WERI-Rb-1 (cell line): ENCODE measurements around the gene TMEM131L.

Experiments
- DNase-seq: peaks from one replicate; pipeline ENCODE4 v3.0.0-alpha.2; 2020
- H3K27ac ChIP-seq: fragments of 250-450 bp; sonication (Bioruptor Pico); 2 replicates; pipeline ENCODE4 v1.5.1; 2020; ENCODE audit warnings: mild to moderate bottlenecking, moderate library complexity
- H3K27me3 ChIP-seq: fragments of 250-450 bp; sonication (Bioruptor Pico); 2 replicates; pipeline ENCODE4 v1.5.1; 2021; ENCODE audit warnings: mild to moderate bottlenecking, low read depth, moderate library complexity; ENCODE audit not compliant: insufficient read depth, severe bottlenecking
- H3K36me3 ChIP-seq: fragments of 250-450 bp; sonication (Bioruptor Pico); 2 replicates; pipeline ENCODE4 v1.5.1; 2020; ENCODE audit warnings: mild to moderate bottlenecking, moderate library complexity
- H3K4me3 ChIP-seq: 2 replicates; pipeline ENCODE4 v1.5.1; 2011; ENCODE audit warnings: low read depth, mild to moderate bottlenecking, control low read depth, low read length
- H3K9me3 ChIP-seq: fragments of 250-450 bp; sonication (Bioruptor Pico); 2 replicates; pipeline ENCODE4 v1.5.1; 2021; ENCODE audit warnings: mild to moderate bottlenecking, moderate library complexity; ENCODE audit not compliant: severe bottlenecking
- TF ChIP-seq, protein P1 (sequence below): IDR thresholded peaks from 2 replicates; pipeline ENCODE4 v1.5.1; 2011; ENCODE audit warnings: low read depth, mild to moderate bottlenecking, control low read depth, inconsistent platforms, low read length

The TMEM131L gene

DNA sequence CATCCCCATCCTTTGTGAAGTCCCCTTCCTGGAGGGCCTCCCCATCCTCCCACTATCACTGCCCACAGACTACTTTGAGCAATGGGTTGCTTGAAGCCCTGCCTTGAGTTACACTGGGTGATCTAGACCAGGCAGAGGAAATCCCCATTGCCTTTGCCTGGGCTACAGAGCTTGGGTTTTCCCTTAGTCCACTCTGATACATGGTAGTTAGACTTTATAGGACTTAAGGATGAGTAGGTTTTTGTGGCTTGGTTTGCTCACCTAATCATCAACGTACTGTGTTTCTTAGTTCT, 56.6 kb downstream of the TMEM131L start:
- H3K27me3 ChIP-seq: no peaks in the 10 kb centered on the region
- no peak for DNase-seq
- H3K9me3 ChIP-seq: no peaks in the 10 kb centered on the region
- TF ChIP-seq, protein P1, sequence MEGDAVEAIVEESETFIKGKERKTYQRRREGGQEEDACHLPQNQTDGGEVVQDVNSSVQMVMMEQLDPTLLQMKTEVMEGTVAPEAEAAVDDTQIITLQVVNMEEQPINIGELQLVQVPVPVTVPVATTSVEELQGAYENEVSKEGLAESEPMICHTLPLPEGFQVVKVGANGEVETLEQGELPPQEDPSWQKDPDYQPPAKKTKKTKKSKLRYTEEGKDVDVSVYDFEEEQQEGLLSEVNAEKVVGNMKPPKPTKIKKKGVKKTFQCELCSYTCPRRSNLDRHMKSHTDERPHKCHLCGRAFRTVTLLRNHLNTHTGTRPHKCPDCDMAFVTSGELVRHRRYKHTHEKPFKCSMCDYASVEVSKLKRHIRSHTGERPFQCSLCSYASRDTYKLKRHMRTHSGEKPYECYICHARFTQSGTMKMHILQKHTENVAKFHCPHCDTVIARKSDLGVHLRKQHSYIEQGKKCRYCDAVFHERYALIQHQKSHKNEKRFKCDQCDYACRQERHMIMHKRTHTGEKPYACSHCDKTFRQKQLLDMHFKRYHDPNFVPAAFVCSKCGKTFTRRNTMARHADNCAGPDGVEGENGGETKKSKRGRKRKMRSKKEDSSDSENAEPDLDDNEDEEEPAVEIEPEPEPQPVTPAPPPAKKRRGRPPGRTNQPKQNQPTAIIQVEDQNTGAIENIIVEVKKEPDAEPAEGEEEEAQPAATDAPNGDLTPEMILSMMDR: no peak
- no peaks in the 10 kb centered on the region for H3K36me3 ChIP-seq
- no peak overlapping the region for H3K27ac ChIP-seq
- H3K4me3 ChIP-seq: no peak overlapping the region

DNA sequence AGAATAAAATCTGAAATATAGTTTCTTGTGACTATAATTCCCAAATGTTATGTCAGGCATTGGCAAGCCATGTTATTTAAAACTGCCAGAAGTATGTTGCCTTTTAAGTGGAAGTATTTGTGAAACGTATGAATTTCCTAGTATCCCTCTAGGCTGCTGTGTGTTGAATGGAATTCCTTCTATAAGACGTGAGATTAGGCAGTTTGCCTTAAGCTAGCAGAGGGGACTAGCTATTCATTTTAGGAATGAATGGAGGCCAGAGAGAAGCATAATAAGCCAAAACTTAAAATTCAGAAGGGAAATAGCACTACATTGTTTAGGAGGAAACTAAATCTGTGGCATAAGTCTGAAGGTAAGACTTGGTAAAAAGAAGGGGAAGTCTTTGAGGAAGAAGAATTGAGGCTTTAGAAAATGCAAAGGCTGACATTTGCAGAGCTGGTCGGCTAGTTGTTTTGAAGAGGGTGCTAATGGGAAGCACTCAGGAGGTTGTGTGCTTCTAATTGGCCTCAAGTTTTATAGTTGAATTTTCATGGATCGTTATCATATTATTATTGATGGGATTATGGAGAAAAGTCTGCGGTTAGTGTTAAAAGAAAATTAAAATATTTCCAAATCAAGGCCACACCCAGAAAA, 57.1 kb downstream of the TMEM131L start:
- H3K36me3 ChIP-seq: no peaks in the 10 kb centered on the region
- no peak overlapping the region for H3K4me3 ChIP-seq
- TF ChIP-seq, protein P1: no peak
- no peaks in the 10 kb centered on the region for H3K9me3 ChIP-seq
- DNase-seq: no peak
- H3K27ac ChIP-seq: no peak overlapping the region
- no peaks in the 10 kb centered on the region for H3K27me3 ChIP-seq

DNA sequence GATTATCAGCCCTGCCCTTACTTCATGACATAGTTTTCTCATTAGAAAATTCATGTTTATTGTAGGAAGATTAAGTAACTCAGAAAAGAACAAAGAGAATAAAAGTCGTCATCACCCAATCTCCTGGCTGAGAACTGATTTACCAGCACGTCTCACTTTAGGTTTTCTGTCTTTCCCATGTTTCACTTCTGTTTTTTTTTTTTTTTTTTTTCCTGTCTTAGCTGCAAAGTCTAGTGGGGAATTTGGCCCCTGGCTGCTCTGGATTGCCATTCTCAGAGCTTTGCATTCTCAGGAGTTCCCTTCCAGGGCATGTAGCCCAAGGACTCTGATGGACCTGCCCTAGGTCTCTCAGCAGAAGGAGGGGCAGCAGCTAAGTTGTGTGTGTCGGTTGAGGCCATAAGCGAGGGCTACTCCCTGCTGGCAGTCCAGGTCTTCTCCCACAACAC, 57.8 kb downstream of the TMEM131L start:
- TF ChIP-seq, protein P1: no peak
- Histone ChIP-seq H3K27ac (no peak overlapping the region), H3K36me3 (no peaks in the 10 kb centered on the region)

DNA sequence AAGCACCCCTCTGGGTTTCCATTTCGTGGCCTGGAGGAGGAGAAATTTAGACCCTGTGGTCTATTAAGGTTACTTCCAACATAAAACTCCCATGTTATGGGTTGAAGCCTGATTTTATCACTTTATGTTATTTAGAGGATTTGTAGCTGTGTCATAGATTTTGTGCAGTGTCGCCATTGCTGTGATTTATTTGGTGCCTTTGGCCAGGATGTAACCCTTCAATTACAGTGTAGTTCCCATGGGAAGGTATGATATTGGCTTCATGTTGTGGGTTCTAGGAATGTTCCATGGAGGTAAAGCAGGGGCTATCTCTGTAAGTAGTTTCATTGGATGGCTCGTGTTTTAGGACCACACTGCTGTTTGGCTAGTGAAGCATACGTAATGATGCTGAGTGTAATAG, 58.5 kb downstream of the TMEM131L start:
- no peaks in the 10 kb centered on the region for H3K27me3 ChIP-seq
- H3K4me3 ChIP-seq: no peak overlapping the region
- DNase-seq: no peak
- no peaks in the 10 kb centered on the region for H3K9me3 ChIP-seq
- TF ChIP-seq, protein P1: no peak
- H3K27ac ChIP-seq: no peak overlapping the region
- no peaks in the 10 kb centered on the region for H3K36me3 ChIP-seq

More for the DNA sequence above, 57.8 kb downstream of the TMEM131L start:
- DNase-seq: no peak
- Histone ChIP-seq H3K27me3 (no peaks in the 10 kb centered on the region), H3K4me3 (no peak overlapping the region), H3K9me3 (no peaks in the 10 kb centered on the region)

DNA sequence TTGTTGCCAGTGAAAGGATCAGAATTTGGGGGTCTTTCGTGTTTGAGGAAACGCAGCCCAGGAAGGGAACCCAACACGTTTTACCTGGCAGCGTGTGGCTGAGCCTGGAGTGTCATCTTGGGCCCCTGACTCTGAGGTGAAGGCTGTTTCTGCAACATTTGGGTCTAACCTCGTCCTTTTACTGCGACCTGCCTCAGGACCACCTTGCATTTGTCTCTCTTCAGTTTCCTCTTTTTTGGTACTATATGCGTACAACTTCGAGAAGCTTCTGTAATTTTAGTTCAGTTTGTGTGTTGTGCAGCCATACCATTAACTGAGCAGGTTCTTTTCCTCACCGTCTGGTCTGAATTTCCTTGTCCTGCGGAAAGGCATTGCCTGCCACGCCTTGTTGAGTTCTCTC, 61.5 kb downstream of the TMEM131L start:
- TF ChIP-seq, protein P1: no peak
- no peak for DNase-seq
- Histone ChIP-seq H3K9me3 (no peaks in the 10 kb centered on the region), H3K4me3 (no peak overlapping the region), H3K27ac (no peak overlapping the region), H3K36me3 (no peaks in the 10 kb centered on the region), H3K27me3 (no peaks in the 10 kb centered on the region)

DNA sequence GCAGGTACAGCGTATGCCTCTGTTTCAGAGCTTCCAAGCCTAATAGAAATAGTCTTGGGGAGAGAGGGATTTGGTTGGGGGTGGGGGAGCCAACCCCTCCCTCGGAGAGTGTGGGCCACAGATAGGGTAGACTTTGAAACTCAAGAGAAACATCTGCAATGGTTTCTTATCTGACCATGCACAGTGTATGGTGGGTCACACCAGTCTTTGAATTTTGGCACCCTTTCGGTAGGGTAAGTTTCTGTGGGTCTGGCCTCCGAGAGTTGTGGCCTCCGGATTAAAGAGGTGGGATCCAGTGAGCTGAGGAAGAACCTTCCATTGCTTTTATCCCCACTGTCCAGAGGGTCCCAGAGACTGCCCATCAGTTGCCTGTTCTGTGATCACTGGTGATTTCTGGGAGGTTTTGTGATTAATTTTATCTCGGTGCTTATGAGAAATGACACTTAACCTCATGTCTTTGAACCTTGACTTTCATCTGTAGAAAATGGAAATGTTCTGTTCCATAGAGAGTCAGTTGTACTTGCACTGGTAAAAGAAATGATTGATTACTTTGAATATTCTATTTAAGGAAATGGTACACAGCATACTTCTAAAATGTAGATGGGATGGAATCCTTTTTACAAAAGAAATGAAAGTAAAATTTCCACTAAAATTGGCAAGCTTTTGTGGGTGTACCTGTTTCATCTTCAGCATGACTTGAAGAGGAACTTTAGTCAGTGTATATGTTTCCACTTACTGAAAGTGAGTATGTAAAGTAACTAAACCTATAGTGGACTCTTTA, 62.7 kb downstream of the TMEM131L start:
- no peaks in the 10 kb centered on the region for H3K9me3 ChIP-seq
- H3K36me3 ChIP-seq: no peaks in the 10 kb centered on the region
- no peak overlapping the region for H3K27ac ChIP-seq
- TF ChIP-seq, protein P1: no peak
- DNase-seq: no peak
- no peaks in the 10 kb centered on the region for H3K27me3 ChIP-seq
- H3K4me3 ChIP-seq: no peak overlapping the region
